Epithelial cell of proximal tubule (primary cell): Measurements from ENCODE around the gene ATP11C. TPM values are rescaled to one million over a fixed set of nuclear protein-coding genes. Genes with fewer than 3 reads are reported as not detected.

Experiments used
- DNase-seq: peaks from one replicate; pipeline ENCODE4 v3.0.0-alpha.2; 2011; ENCODE audit warnings: low read depth
- H3K4me3 ChIP-seq: 2 replicates; pipeline ENCODE4 v1.5.1; 2011; ENCODE audit warnings: low read depth, mild to moderate bottlenecking, low read length
- CTCF ChIP-seq: conservative IDR thresholded peaks from 2 replicates; pipeline ENCODE4 v1.5.1; 2012; ENCODE audit warnings: low read depth, mild to moderate bottlenecking, low read length
- total RNA-seq: library from RNA; depleted of rRNA; stranded (reverse); fragments of >200 nt; gene quantifications from 2 replicates; pipeline ENCODE4 v1.2.3, GENCODE V29; 2015

ATP11C gene
- total RNA-seq, 1 donor from 2014 or later: 19.4 TPM

GRCh38 chrX:139680356-139680755 lies 252.5 kb downstream of the ATP11C start:
- no peak for TF ChIP-seq CTCF
- H3K4me3 ChIP-seq: no peak overlapping the region
- DNase-seq: no peak

Other genes starting within 250 kb of the ATP11C start
- gene MCF2, start 224.9 kb downstream of the ATP11C start, total RNA-seq: 0.07 and 0.17 TPM in 2 replicates
- not detected in 2 replicates for gene CXorf66, start 32.5 kb upstream of the ATP11C start, total RNA-seq